Neural cell (in vitro differentiated cells): ENCODE measurements around the gene EYS. TPM values are rescaled to one million over a fixed set of nuclear protein-coding genes. Genes with fewer than 3 reads are reported as not detected.

ENCODE experiments used
- H2AFZ ChIP-seq: fragments of 200-600, 300-800 bp; sonication (generic), shearing (Covaris generic); 2 replicates; pipeline ENCODE4 v1.6.0; 2014; ENCODE audit warnings: low read depth, mild to moderate bottlenecking, antibody characterized with exemption, low read length, moderate library complexity
- H3F3A ChIP-seq: fragments of 200-600 bp; shearing (Covaris generic); 2 replicates; pipeline ENCODE4 v1.6.1; 2016; ENCODE audit warnings: mild to moderate bottlenecking, moderate library complexity, mixed read lengths, antibody characterized with exemption, low read length; ENCODE audit not compliant: insufficient read depth, poor library complexity, severe bottlenecking
- H3K27ac ChIP-seq: fragments of 200-600, 300-800 bp; sonication (generic), shearing (Covaris generic); 2 replicates; pipeline ENCODE4 v1.5.1; 2014; ENCODE audit warnings: mild to moderate bottlenecking, low read length, moderate library complexity
- H3K27me3 ChIP-seq: fragments of 300-800, 200-600 bp; sonication (generic), shearing (Covaris generic); 2 replicates; pipeline ENCODE4 v1.6.0; 2014; ENCODE audit warnings: mild to moderate bottlenecking, low read depth, low read length, moderate library complexity; ENCODE audit not compliant: insufficient read depth
- H3K36me3 ChIP-seq: fragments of 300-800, 200-600 bp; sonication (generic), shearing (Covaris generic); 2 replicates; pipeline ENCODE4 v1.5.1; 2014; ENCODE audit warnings: mild to moderate bottlenecking, antibody characterized with exemption, low read length, moderate library complexity; ENCODE audit not compliant: insufficient read depth
- H3K4me2 ChIP-seq: fragments of 300-800, 200-600 bp; sonication (generic), shearing (Covaris generic); 2 replicates; pipeline ENCODE4 v1.6.0; 2014; ENCODE audit warnings: mild to moderate bottlenecking, low read length
- H3K4me3 ChIP-seq: fragments of 300-800, 200-600 bp; sonication (generic), shearing (Covaris generic); 2 replicates; pipeline ENCODE4 v1.5.1; 2014; ENCODE audit warnings: mild to moderate bottlenecking, low read length, moderate library complexity
- H3K79me2 ChIP-seq: fragments of 200-600 bp; shearing (Covaris generic); replicated peaks from 2 replicates; pipeline ENCODE4 v1.6.0; 2014; ENCODE audit warnings: mild to moderate bottlenecking, low read length, moderate library complexity; ENCODE audit not compliant: insufficient read depth
- H3K9ac ChIP-seq: fragments of 300-800, 200-600 bp; sonication (generic), shearing (Covaris generic); 2 replicates; pipeline ENCODE4 v1.6.1; 2016; ENCODE audit warnings: mild to moderate bottlenecking, low read length, mixed read lengths
- H3K9me2 ChIP-seq: fragments of 200-600 bp; shearing (Covaris generic); 2 replicates; pipeline ENCODE4 v1.6.1; 2016; ENCODE audit warnings: mild to moderate bottlenecking, low read length, mixed read lengths; ENCODE audit not compliant: insufficient read depth
- H3K9me3 ChIP-seq: fragments of 200-600, 300-800 bp; sonication (generic), shearing (Covaris generic); 2 replicates; pipeline ENCODE4 v1.6.1; 2016; ENCODE audit warnings: mild to moderate bottlenecking, mixed run types, low read length, moderate library complexity, mixed read lengths
- H4K20me1 ChIP-seq: fragments of 200-600 bp; shearing (Covaris generic); 2 replicates; pipeline ENCODE4 v1.6.1; 2016; ENCODE audit warnings: mild to moderate bottlenecking, mixed run types; ENCODE audit not compliant: insufficient read depth
- EP300 ChIP-seq: fragments of 450-650 bp; conservative IDR thresholded peaks from 2 replicates; pipeline ENCODE4 v1.6.1; 2014; ENCODE audit warnings: antibody characterized with exemption, mild to moderate bottlenecking, moderate library complexity; ENCODE audit not compliant: poor library complexity, severe bottlenecking
- EZH2 ChIP-seq: fragments of 200-600, 300-800 bp; shearing (Covaris generic), sonication (generic); IDR thresholded peaks from 2 replicates; pipeline ENCODE4 v1.6.1; 2014; ENCODE audit warnings: antibody characterized with exemption, low read length, borderline replicate concordance, mild to moderate bottlenecking; ENCODE audit not compliant: insufficient read depth, poor library complexity, severe bottlenecking
- MXI1 ChIP-seq: fragments of 450-650 bp; conservative IDR thresholded peaks from 2 replicates; pipeline ENCODE4 v1.6.1; 2014; ENCODE audit warnings: antibody characterized with exemption, mild to moderate bottlenecking; ENCODE audit not compliant: poor library complexity, severe bottlenecking
- POLR2AphosphoS5 ChIP-seq: IDR thresholded peaks from 2 replicates; pipeline ENCODE4 v1.6.1; 2012
- RAD21 ChIP-seq: fragments of 450-650 bp; conservative IDR thresholded peaks from 2 replicates; pipeline ENCODE4 v1.6.1; 2014; ENCODE audit warnings: antibody characterized with exemption, mild to moderate bottlenecking, moderate library complexity
- SMC3 ChIP-seq: fragments of 450-650 bp; conservative IDR thresholded peaks from 2 replicates; pipeline ENCODE4 v1.6.1; 2014; ENCODE audit warnings: antibody characterized with exemption, mild to moderate bottlenecking, moderate library complexity; ENCODE audit not compliant: poor library complexity
- TAF1 ChIP-seq: IDR thresholded peaks from 2 replicates; pipeline ENCODE4 v1.6.1; 2012; ENCODE audit warnings: low read depth
- polyA plus RNA-seq: library from polyadenylated mRNA; depleted of rRNA; stranded (reverse); fragments of >200 nt; gene quantifications from 2 replicates; pipeline ENCODE4 v1.2.3, GENCODE V29; 2014
- TF ChIP-seq, protein P1 (sequence below): IDR thresholded peaks from 2 replicates; pipeline ENCODE4 v1.6.1; 2012; ENCODE audit warnings: borderline replicate concordance
- TF ChIP-seq, protein P2 (sequence below): fragments of 450-650 bp; IDR thresholded peaks from 2 replicates; pipeline ENCODE4 v1.5.1; 2014; ENCODE audit warnings: antibody characterized with exemption, mild to moderate bottlenecking, moderate library complexity; ENCODE audit not compliant: poor library complexity, severe bottlenecking

Gene EYS
- polyA plus RNA-seq, 1 donor from 2014 or later: 0.38 TPM

DNA sequence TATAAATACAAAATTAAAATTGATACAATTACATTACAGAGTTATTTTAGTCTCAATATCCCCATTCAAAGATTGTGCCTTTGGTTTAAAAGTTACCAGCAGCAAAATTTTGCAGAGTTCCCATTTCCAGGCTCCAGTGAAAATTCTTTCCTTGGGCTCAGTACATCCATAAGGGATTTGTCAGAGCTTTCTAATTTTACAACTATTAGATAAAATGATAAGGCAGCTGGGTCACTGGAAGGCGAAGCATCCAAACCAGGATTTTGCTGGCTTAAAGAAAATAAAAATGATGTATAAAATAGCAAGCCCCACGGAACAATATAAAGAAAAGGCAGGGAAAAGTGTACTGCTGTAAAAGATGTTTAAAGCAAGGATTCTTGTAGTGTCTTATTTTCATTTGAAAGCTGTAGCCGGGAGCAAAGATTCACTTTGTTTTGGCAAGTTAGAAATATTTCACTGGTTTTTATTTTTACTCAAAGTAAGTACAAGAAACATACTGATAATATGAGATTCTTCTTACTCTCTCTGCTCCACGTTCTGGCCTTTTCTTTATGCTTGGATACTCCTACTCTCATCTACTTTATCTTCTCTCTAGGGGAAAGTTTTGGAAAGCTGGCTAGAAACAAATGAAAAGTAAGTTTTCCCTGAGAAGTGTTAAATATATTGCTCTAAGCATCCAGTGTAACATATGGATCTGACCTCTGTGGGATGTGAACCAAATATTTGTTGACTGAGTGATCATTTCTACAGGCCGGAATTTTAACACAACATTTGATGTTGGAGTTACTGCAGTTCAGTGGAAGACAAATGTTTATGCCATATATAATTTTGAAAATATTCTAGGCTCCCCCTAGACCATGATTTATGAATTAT lies 1583.0 kb downstream of the EYS start:
- Histone ChIP-seq H3K4me2 (no peak overlapping the region), H2AFZ (no peak overlapping the region), H4K20me1 (no peaks in the 10 kb centered on the region), H3K36me3 (no peaks in the 10 kb centered on the region), H3K27me3 (no peaks in the 10 kb centered on the region), H3K9ac (no peak overlapping the region), H3F3A (no peaks in the 10 kb centered on the region), H3K27ac (no peak overlapping the region), H3K9me3 (no peaks in the 10 kb centered on the region), H3K4me3 (no peak overlapping the region), H3K9me2 (no peaks in the 10 kb centered on the region), H3K79me2 (no peaks in the 10 kb centered on the region)
- TF ChIP-seq EP300 (no peak), SMC3 (no peak), RAD21 (no peak), POLR2AphosphoS5 (no peak), MXI1 (no peak), TAF1 (no peak), EZH2 (no peak)
- TF ChIP-seq, protein P1, sequence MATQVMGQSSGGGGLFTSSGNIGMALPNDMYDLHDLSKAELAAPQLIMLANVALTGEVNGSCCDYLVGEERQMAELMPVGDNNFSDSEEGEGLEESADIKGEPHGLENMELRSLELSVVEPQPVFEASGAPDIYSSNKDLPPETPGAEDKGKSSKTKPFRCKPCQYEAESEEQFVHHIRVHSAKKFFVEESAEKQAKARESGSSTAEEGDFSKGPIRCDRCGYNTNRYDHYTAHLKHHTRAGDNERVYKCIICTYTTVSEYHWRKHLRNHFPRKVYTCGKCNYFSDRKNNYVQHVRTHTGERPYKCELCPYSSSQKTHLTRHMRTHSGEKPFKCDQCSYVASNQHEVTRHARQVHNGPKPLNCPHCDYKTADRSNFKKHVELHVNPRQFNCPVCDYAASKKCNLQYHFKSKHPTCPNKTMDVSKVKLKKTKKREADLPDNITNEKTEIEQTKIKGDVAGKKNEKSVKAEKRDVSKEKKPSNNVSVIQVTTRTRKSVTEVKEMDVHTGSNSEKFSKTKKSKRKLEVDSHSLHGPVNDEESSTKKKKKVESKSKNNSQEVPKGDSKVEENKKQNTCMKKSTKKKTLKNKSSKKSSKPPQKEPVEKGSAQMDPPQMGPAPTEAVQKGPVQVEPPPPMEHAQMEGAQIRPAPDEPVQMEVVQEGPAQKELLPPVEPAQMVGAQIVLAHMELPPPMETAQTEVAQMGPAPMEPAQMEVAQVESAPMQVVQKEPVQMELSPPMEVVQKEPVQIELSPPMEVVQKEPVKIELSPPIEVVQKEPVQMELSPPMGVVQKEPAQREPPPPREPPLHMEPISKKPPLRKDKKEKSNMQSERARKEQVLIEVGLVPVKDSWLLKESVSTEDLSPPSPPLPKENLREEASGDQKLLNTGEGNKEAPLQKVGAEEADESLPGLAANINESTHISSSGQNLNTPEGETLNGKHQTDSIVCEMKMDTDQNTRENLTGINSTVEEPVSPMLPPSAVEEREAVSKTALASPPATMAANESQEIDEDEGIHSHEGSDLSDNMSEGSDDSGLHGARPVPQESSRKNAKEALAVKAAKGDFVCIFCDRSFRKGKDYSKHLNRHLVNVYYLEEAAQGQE: no peak
- TF ChIP-seq, protein P2, sequence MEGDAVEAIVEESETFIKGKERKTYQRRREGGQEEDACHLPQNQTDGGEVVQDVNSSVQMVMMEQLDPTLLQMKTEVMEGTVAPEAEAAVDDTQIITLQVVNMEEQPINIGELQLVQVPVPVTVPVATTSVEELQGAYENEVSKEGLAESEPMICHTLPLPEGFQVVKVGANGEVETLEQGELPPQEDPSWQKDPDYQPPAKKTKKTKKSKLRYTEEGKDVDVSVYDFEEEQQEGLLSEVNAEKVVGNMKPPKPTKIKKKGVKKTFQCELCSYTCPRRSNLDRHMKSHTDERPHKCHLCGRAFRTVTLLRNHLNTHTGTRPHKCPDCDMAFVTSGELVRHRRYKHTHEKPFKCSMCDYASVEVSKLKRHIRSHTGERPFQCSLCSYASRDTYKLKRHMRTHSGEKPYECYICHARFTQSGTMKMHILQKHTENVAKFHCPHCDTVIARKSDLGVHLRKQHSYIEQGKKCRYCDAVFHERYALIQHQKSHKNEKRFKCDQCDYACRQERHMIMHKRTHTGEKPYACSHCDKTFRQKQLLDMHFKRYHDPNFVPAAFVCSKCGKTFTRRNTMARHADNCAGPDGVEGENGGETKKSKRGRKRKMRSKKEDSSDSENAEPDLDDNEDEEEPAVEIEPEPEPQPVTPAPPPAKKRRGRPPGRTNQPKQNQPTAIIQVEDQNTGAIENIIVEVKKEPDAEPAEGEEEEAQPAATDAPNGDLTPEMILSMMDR: no peak

DNA sequence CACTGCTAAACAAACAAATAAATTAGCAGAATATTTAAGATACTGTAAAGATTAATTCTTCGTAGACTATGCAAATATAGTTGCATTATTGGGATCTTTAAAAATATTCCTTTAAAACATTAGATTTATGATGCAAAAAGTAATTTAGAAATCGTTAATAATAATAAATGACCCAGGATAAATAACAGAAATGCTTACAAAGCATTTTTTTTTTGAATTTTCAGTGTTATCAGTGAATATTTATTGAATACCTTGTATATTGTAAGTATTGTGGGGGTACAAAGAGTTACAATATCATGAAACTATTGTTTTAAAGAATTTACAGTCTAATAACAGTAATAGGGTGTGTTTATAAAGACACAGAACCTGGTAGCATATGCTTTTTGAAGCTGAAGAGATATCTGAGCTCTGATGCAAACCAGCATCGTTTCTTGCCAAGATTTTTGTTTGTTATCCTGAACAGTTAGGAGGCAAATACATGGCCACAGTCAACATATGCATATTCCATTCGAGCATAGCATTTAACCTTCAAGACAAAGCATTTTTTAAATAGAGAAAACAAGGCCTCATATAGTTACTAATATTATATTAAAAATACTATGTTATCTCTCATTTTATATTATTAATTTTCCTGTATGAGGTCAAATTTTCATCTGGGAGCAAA lies 1584.2 kb downstream of the EYS start:
- H3K9me2 ChIP-seq: no peaks in the 10 kb centered on the region
- TF ChIP-seq TAF1 (no peak), MXI1 (no peak), SMC3 (no peak), EZH2 (no peak), RAD21 (no peak), EP300 (no peak), POLR2AphosphoS5 (no peak)
- TF ChIP-seq, protein P1: no peak
- TF ChIP-seq, protein P2: no peak
- no peak overlapping the region for H2AFZ ChIP-seq

More for the DNA sequence above, 1584.2 kb downstream of the EYS start:
- Histone ChIP-seq H3K9ac (no peak overlapping the region), H3K27ac (no peak overlapping the region), H3K9me3 (no peaks in the 10 kb centered on the region), H3K4me2 (no peak overlapping the region), H4K20me1 (no peaks in the 10 kb centered on the region), H3F3A (no peaks in the 10 kb centered on the region), H3K79me2 (no peaks in the 10 kb centered on the region), H3K4me3 (no peak overlapping the region), H3K27me3 (no peaks in the 10 kb centered on the region), H3K36me3 (no peaks in the 10 kb centered on the region)
